Cardiac fibroblast (primary cell): ENCODE data around the gene COG5.
A peak's percentile ranks its signal among the peaks of the same experiment; 100 is the strongest.

ENCODE experiments used
- DNase-seq, 2 donors: peaks; one replicate each; pipeline versions ENCODE4 v3.0.0 to v3.0.0-alpha.2; 2010; ENCODE audit warnings: low read depth in 2 of 2
- H3K4me3 ChIP-seq, 2 donors: replicated peaks in 1 of 2; 1 replicate in 1 of 2; 2 replicates in 1 of 2; pipeline ENCODE4 v1.5.1; 2011; ENCODE audit warnings: low read depth in 2 of 2, low read length in 2 of 2, mild to moderate bottlenecking in 2 of 2, moderate library complexity in 1 of 2
- CTCF ChIP-seq: IDR thresholded peaks from one replicate; pipeline ENCODE4 v1.5.1; 2011; ENCODE audit warnings: low read depth, mild to moderate bottlenecking, low read length, inconsistent platforms

COG5 gene

GRCh38 chr7:107387128-107387527, 176.6 kb downstream of the COG5 start:
- no peak for TF ChIP-seq CTCF
- H3K4me3 ChIP-seq: no peak overlapping the region
- peak; percentile 49 to 58 for DNase-seq

- H3K4me3 ChIP-seq: no peak overlapping the region
- TF ChIP-seq CTCF: no peak
- DNase-seq: no peak
Observed at GRCh38 chr7:107386548-107387102, 177.1 kb downstream of the COG5 start.

- peak; percentile 7 for TF ChIP-seq CTCF
- no peak for DNase-seq
- H3K4me3 ChIP-seq: no peak overlapping the region
Observed at GRCh38 chr7:107384025-107384424, 179.7 kb downstream of the COG5 start.

GRCh38 chr7:107383203-107383602, 180.5 kb downstream of the COG5 start:
- no peak for TF ChIP-seq CTCF
- no peak overlapping the region for H3K4me3 ChIP-seq
- DNase-seq: no peak

GRCh38 chr7:107381453-107381852, 182.3 kb downstream of the COG5 start:
- H3K4me3 ChIP-seq: no peak overlapping the region
- no peak for DNase-seq
- no peak for TF ChIP-seq CTCF

GRCh38 chr7:107373354-107373753, 190.4 kb downstream of the COG5 start:
- DNase-seq: no peak
- TF ChIP-seq CTCF: no peak
- no peak overlapping the region for H3K4me3 ChIP-seq

GRCh38 chr7:107372298-107372697, 191.4 kb downstream of the COG5 start:
- peak; percentile 13 to 71 for DNase-seq
- no peak for TF ChIP-seq CTCF
- no peak overlapping the region for H3K4me3 ChIP-seq
